Fibroblast of mammary gland (primary cell): Measurements from ENCODE around the gene AVPR2.

Experiments
- DNase-seq: peaks from one replicate; pipeline ENCODE4 v3.0.0-alpha.2; 2010; ENCODE audit warnings: low read depth
- H3K4me3 ChIP-seq: 2 replicates; pipeline ENCODE4 v1.5.1; 2011; ENCODE audit warnings: low read depth, mild to moderate bottlenecking, low read length, moderate library complexity; ENCODE audit not compliant: control insufficient read depth
- CTCF ChIP-seq: conservative IDR thresholded peaks from 2 replicates; pipeline ENCODE4 v1.5.1; 2011; ENCODE audit warnings: low read depth, low read length, inconsistent platforms; ENCODE audit not compliant: control insufficient read depth, insufficient read depth

AVPR2 gene

GRCh38 chrX:153906126-153906917 lies 1.8 kb downstream of the AVPR2 start:
- no peak overlapping the region for H3K4me3 ChIP-seq
- DNase-seq = no peak
- no peak for TF ChIP-seq CTCF

- H3K4me3 ChIP-seq = no peak overlapping the region
- no peak for TF ChIP-seq CTCF
- DNase-seq = no peak
Observed at GRCh38 chrX:153907456-153907855, 3.0 kb downstream of the AVPR2 start.

GRCh38 chrX:153908219-153908860 lies 3.9 kb downstream of the AVPR2 start:
- DNase-seq = no peak
- no peak overlapping the region for H3K4me3 ChIP-seq
- no peak for TF ChIP-seq CTCF

GRCh38 chrX:153909024-153909979 lies 4.8 kb downstream of the AVPR2 start:
- TF ChIP-seq CTCF = no peak
- H3K4me3 ChIP-seq = no peak overlapping the region
- no peak for DNase-seq

GRCh38 chrX:153909980-153910360 lies 5.5 kb downstream of the AVPR2 start:
- DNase-seq = no peak
- H3K4me3 ChIP-seq = no peak overlapping the region
- no peak for TF ChIP-seq CTCF

GRCh38 chrX:153910446-153910845 lies 6.0 kb downstream of the AVPR2 start:
- no peak overlapping the region for H3K4me3 ChIP-seq
- no peak for DNase-seq
- no peak for TF ChIP-seq CTCF
